Upper lobe of left lung (tissue), 4 donors: ENCODE results near the gene BACE2.

ENCODE experiments used
- CTCF ChIP-seq, 6 experiments: fragments of 450-650 bp in 4 of 6; fragments of 200-600 bp in 2 of 6; sonication (generic) in 2 of 6; IDR thresholded peaks; one replicate each; pipeline ENCODE4 v1.5.1; 2016 to 2019; ENCODE audit warnings: antibody characterized with exemption in 6 of 6
- POLR2A ChIP-seq, 4 donors: fragments of 450-650 bp; IDR thresholded peaks; one replicate each; pipeline ENCODE4 v1.5.1; 2016 to 2017; ENCODE audit warnings: antibody characterized with exemption in 4 of 4, mild to moderate bottlenecking in 2 of 4

GRCh38 chr21:41160036-41160435, 7.9 kb upstream of the BACE2 start:
- TF ChIP-seq CTCF (IDR thresholded peaks at IDR 0.05) = no peak
- TF ChIP-seq POLR2A (IDR thresholded peaks at IDR 0.05) = no peak
